ENCODE measurements around the gene LDLRAD4.

Gene LDLRAD4

DNA sequence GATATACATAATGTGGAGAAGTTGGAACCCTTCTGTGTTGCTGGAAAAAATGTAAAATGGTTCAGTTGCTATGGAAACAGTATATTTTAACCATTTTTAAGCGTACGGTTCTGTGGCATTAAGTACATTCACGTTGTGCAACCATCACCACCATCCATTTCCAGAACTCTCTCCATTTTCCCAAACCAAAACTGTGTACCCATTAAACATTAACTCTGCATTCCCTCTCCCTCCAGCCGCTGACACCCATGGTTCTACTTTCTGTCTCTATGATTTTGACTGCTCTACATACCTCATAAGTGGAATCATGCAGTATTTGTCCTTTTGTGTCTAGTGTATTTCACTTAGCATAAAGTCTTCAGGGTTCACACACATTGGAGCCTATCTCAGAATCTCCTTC lies 67.3 kb downstream of the LDLRAD4 start:
- Histone ChIP-seq H3K4me3 (ENCODE audit: control insufficient read depth in 1 of 7, extremely low read depth in 1 of 7, insufficient read depth in 4 of 7, low read depth in 2 of 7, low read length in 6 of 7) (no peak overlapping the region), H3K36me3 (ENCODE audit: control insufficient read depth in 4 of 4, insufficient read depth in 4 of 4, low read length in 3 of 4) (peaks cover 0 to 6% (median 6%) of the 10 kb centered on the region in 4 experiments), H3K27ac (ENCODE audit: insufficient read depth in 1 of 2, low read depth in 1 of 2, low read length in 2 of 2, poor library complexity in 1 of 2, severe bottlenecking in 2 of 2) (no peak overlapping the region), H3K4me1 (ENCODE audit: control extremely low read depth in 1 of 4, control insufficient read depth in 4 of 4, insufficient read depth in 4 of 4, low read length in 3 of 4) (no peaks in the 10 kb centered on the region), H3K27me3 (replicated peaks in 2 of 5; ENCODE audit: control insufficient read depth in 4 of 5, insufficient read depth in 5 of 5, low read length in 4 of 5) (no peaks in the 10 kb centered on the region), H3K9me3 (ENCODE audit: control extremely low read depth in 1 of 5, control insufficient read depth in 4 of 5, insufficient read depth in 2 of 5, low read depth in 1 of 5, low read length in 4 of 5) (peaks cover 0 to 3% (median 0%) of the 10 kb centered on the region in 5 experiments)
- ChIA-PET CTCF (interaction anchor here (0.8 kb wide), 1 partner anchor 12 kb away, joined by 3 read pairs; no protein-coding TSS in a partner anchor), POLR2A (no interaction called here)
- DNase-seq, result no peak
- WGBS (ENCODE audit: insufficient coverage), result 85% methylated on average over 4 of the region's 4 CpGs

DNA sequence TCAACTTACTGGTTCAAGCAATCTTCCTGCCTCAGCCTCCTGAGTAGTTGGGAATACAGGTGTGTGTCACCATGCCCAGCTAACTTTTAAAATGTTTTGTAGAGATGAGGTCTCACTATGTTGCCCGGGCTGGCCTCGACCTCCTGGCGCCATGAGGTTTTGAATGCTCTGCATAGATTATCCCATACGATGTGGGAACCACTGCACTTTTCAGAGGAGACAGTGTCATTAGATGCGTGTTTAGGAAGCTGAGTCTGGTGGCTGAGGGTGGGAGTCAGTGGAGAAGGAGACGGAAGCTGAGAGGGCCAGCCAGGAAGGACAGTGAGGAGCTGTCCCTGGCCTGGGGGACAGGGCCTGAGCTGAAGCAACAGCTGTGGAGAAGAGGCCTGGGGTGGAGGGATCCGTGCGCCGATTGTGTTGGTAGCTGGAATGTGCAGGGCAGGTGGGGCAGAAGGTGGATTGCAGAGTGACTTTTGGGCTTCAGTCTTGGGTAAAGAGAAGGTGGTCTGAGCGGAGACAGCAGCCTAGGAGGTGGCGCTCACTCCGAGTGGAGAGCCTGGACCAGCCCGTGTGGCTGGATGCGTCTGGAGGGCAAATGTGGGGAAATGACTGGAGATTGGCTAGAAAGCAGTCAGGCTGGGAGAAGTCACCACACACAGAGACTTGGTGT lies 68.0 kb downstream of the LDLRAD4 start:
- H3K4me3 ChIP-seq (ENCODE audit: control insufficient read depth in 1 of 7, extremely low read depth in 1 of 7, insufficient read depth in 4 of 7, low read depth in 2 of 7, low read length in 6 of 7), result no peak overlapping the region
- DNase-seq, result no peak
- peaks cover 0 to 3% (median 0%) of the 10 kb centered on the region in 5 experiments for H3K9me3 ChIP-seq (ENCODE audit: control extremely low read depth in 1 of 5, control insufficient read depth in 4 of 5, insufficient read depth in 2 of 5, low read depth in 1 of 5, low read length in 4 of 5)
- ChIA-PET CTCF (interaction anchor here (0.8 kb wide), 2 partner anchors 12 to 79 kb away, joined by 3 to 4 read pairs; no protein-coding TSS in a partner anchor), POLR2A (no interaction called here)
- no peak overlapping the region for H3K27ac ChIP-seq (ENCODE audit: insufficient read depth in 1 of 2, low read depth in 1 of 2, low read length in 2 of 2, poor library complexity in 1 of 2, severe bottlenecking in 2 of 2)
- 100% methylated on average over 8 of the region's 14 CpGs for WGBS (ENCODE audit: insufficient coverage)
- H3K36me3 ChIP-seq (ENCODE audit: control insufficient read depth in 4 of 4, insufficient read depth in 4 of 4, low read length in 3 of 4), result peaks cover 0 to 6% (median 2%) of the 10 kb centered on the region in 4 experiments
- H3K27me3 ChIP-seq (replicated peaks in 2 of 5; ENCODE audit: control insufficient read depth in 4 of 5, insufficient read depth in 5 of 5, low read length in 4 of 5), result no peaks in the 10 kb centered on the region
- no peaks in the 10 kb centered on the region for H3K4me1 ChIP-seq (ENCODE audit: control extremely low read depth in 1 of 4, control insufficient read depth in 4 of 4, insufficient read depth in 4 of 4, low read length in 3 of 4)

DNA sequence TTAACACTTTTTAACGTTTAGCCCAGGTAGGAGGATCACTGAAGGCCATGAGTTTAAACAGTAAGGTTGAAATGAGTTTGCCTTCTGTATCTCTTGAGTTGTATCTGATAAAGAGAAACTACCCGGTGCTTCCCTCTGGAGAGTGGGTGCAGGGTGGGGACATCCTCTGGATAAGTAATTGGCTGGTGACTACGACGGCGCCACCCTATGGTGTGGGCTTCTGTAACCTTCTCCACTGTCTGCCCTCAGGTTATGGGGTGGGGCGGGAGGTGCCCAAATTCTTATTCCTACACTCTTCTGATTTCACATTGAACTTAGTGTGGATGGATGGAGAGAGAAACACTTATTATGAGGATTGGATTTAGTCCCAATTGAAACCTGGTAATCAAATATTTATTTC lies 68.8 kb downstream of the LDLRAD4 start:
- no peak overlapping the region for H3K4me3 ChIP-seq (ENCODE audit: control insufficient read depth in 1 of 7, extremely low read depth in 1 of 7, insufficient read depth in 4 of 7, low read depth in 2 of 7, low read length in 6 of 7)
- 76% methylated on average over 2 of the region's 6 CpGs for WGBS (ENCODE audit: insufficient coverage)
- CTCF ChIA-PET, result interaction anchor here (2.0 kb wide), 1 partner anchor 31 kb away, joined by 4 read pairs; no protein-coding TSS in a partner anchor
- no peak for DNase-seq
- H3K9me3 ChIP-seq (ENCODE audit: control extremely low read depth in 1 of 5, control insufficient read depth in 4 of 5, insufficient read depth in 2 of 5, low read depth in 1 of 5, low read length in 4 of 5), result peaks cover 0 to 3% (median 0%) of the 10 kb centered on the region in 5 experiments
- no peaks in the 10 kb centered on the region for H3K27me3 ChIP-seq (replicated peaks in 2 of 5; ENCODE audit: control insufficient read depth in 4 of 5, insufficient read depth in 5 of 5, low read length in 4 of 5)
- no peaks in the 10 kb centered on the region for H3K4me1 ChIP-seq (ENCODE audit: control extremely low read depth in 1 of 4, control insufficient read depth in 4 of 4, insufficient read depth in 4 of 4, low read length in 3 of 4)
- POLR2A ChIA-PET, result no interaction called here
- peaks cover 0 to 4% (median 1%) of the 10 kb centered on the region in 4 experiments for H3K36me3 ChIP-seq (ENCODE audit: control insufficient read depth in 4 of 4, insufficient read depth in 4 of 4, low read length in 3 of 4)
- no peak overlapping the region for H3K27ac ChIP-seq (ENCODE audit: insufficient read depth in 1 of 2, low read depth in 1 of 2, low read length in 2 of 2, poor library complexity in 1 of 2, severe bottlenecking in 2 of 2)

DNA sequence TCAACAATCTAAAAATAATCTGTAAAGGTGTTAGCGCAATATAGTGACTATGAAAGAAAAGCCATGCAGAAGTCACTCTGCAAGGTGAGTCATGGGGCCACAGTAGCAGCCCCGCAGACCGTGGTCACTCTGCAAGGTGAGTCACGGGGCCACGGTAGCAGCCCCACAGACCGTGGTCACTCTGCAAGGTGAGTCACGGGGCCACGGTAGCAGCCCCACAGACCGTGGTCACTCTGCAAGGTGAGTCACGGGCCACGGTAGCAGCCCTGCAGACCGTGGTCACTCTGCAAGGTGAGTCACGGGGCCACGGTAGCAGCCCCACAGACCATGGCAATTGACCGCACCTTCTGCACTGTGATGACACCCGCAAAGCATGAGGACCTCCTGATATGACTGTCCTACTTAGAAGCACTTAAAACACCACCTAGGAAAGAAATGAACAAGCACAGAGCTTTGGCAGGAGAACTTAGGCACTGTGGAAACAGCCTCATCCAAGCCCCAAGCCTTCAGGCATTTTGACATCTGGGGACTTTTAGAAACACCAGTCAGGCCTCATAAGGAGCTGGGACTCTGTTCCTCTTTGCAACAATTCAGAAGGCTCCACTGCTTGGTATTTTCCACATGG lies 70.1 kb downstream of the LDLRAD4 start:
- Histone ChIP-seq H3K4me1 (ENCODE audit: control extremely low read depth in 1 of 4, control insufficient read depth in 4 of 4, insufficient read depth in 4 of 4, low read length in 3 of 4) (no peaks in the 10 kb centered on the region), H3K27ac (ENCODE audit: insufficient read depth in 1 of 2, low read depth in 1 of 2, low read length in 2 of 2, poor library complexity in 1 of 2, severe bottlenecking in 2 of 2) (no peak overlapping the region), H3K4me3 (ENCODE audit: control insufficient read depth in 1 of 7, extremely low read depth in 1 of 7, insufficient read depth in 4 of 7, low read depth in 2 of 7, low read length in 6 of 7) (no peak overlapping the region), H3K27me3 (replicated peaks in 2 of 5; ENCODE audit: control insufficient read depth in 4 of 5, insufficient read depth in 5 of 5, low read length in 4 of 5) (no peaks in the 10 kb centered on the region), H3K36me3 (ENCODE audit: control insufficient read depth in 4 of 4, insufficient read depth in 4 of 4, low read length in 3 of 4) (peaks cover 0 to 3% (median 1%) of the 10 kb centered on the region in 4 experiments), H3K9me3 (ENCODE audit: control extremely low read depth in 1 of 5, control insufficient read depth in 4 of 5, insufficient read depth in 2 of 5, low read depth in 1 of 5, low read length in 4 of 5) (no peaks in the 10 kb centered on the region)
- CTCF ChIA-PET, result interaction anchor here (1.1 to 2.0 kb wide), 2 partner anchors 11 to 29 kb away, joined by 4 read pairs; no protein-coding TSS in a partner anchor
- DNase-seq, result no peak
- POLR2A ChIA-PET, result no interaction called here
- 87% methylated on average over 9 of the region's 16 CpGs for WGBS (ENCODE audit: insufficient coverage)

DNA sequence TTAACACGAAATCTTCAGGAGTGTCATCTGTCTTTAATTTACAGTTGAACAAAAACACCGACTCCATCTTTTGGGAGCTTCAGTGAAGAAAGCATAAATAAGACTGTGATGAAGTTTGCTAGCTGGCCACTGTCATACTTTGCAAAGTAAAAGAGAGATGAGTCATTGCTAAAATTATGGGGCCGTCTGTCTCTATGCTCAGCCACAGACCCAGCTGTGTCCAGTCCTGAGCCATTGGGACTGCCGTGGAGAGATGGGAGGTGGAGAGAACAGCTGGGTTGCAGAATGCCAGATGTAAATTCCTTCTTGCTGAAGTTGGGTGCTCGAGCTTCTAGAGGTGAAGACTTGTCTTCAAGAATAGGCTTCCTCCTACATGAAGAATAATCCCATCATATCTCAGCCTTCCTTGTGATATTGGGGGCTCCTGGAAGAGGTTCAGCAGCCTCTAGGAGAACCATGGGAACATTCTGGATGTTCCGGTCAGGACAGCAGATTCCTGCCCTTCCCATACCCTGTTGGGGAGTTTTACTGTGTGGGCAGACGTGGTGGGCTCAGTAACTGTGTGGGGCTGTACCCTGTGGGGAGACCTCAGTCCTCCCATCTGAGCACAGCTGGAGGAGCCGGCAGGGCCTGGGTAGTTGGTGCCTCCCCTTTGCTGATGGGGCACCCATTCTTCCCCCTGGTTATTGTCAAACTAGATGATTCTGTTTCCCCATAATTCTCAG lies 71.1 kb downstream of the LDLRAD4 start:
- Histone ChIP-seq H3K4me3 (ENCODE audit: control insufficient read depth in 1 of 7, extremely low read depth in 1 of 7, insufficient read depth in 4 of 7, low read depth in 2 of 7, low read length in 6 of 7) (no peak overlapping the region), H3K4me1 (ENCODE audit: control extremely low read depth in 1 of 4, control insufficient read depth in 4 of 4, insufficient read depth in 4 of 4, low read length in 3 of 4) (no peaks in the 10 kb centered on the region), H3K27ac (ENCODE audit: insufficient read depth in 1 of 2, low read depth in 1 of 2, low read length in 2 of 2, poor library complexity in 1 of 2, severe bottlenecking in 2 of 2) (no peak overlapping the region), H3K9me3 (ENCODE audit: control extremely low read depth in 1 of 5, control insufficient read depth in 4 of 5, insufficient read depth in 2 of 5, low read depth in 1 of 5, low read length in 4 of 5) (no peaks in the 10 kb centered on the region), H3K36me3 (ENCODE audit: control insufficient read depth in 4 of 4, insufficient read depth in 4 of 4, low read length in 3 of 4) (peaks cover 0 to 3% (median 1%) of the 10 kb centered on the region in 4 experiments), H3K27me3 (replicated peaks in 2 of 5; ENCODE audit: control insufficient read depth in 4 of 5, insufficient read depth in 5 of 5, low read length in 4 of 5) (no peaks in the 10 kb centered on the region)
- ChIA-PET CTCF (interaction anchor here (1.1 to 2.0 kb wide), 2 partner anchors 12 to 28 kb away, joined by 4 read pairs; no protein-coding TSS in a partner anchor), POLR2A (no interaction called here)
- WGBS (ENCODE audit: insufficient coverage), result 96% methylated on average over 6 of the region's 8 CpGs
- DNase-seq, result no peak

DNA sequence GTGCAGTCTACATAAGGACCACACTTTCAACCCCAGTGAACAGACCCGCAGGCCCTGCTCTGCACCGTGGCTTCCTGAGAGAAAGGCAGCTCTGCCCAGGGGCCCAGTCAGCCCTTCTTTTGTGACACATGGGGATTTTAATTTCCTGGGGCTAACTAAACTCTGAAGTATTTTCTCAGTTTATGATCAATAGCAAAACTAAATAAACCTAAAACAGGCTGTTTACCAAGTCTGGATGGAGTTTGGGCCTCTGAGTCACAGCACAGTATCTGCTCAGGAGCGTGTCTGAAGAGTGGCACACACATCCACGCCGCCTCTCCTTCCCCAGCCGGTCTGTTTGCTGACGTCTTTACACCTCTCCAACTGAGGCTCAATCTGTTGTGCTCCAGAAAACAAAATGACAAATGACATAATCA lies 72.3 kb downstream of the LDLRAD4 start:
- ChIA-PET CTCF (interaction anchor here (0.9 kb wide), 1 partner anchor 220 kb away, joined by 3 read pairs; no protein-coding TSS in a partner anchor), POLR2A (no interaction called here)
- no peaks in the 10 kb centered on the region for H3K4me1 ChIP-seq (ENCODE audit: control extremely low read depth in 1 of 4, control insufficient read depth in 4 of 4, insufficient read depth in 4 of 4, low read length in 3 of 4)
- no peak overlapping the region for H3K27ac ChIP-seq (ENCODE audit: insufficient read depth in 1 of 2, low read depth in 1 of 2, low read length in 2 of 2, poor library complexity in 1 of 2, severe bottlenecking in 2 of 2)
- no peak for DNase-seq
- no peak overlapping the region for H3K4me3 ChIP-seq (ENCODE audit: control insufficient read depth in 1 of 7, extremely low read depth in 1 of 7, insufficient read depth in 4 of 7, low read depth in 2 of 7, low read length in 6 of 7)
- H3K27me3 ChIP-seq (replicated peaks in 2 of 5; ENCODE audit: control insufficient read depth in 4 of 5, insufficient read depth in 5 of 5, low read length in 4 of 5), result no peaks in the 10 kb centered on the region
- H3K36me3 ChIP-seq (ENCODE audit: control insufficient read depth in 4 of 4, insufficient read depth in 4 of 4, low read length in 3 of 4), result peaks cover 0 to 3% (median 1%) of the 10 kb centered on the region in 4 experiments
- 91% methylated on average over 4 of the region's 7 CpGs for WGBS (ENCODE audit: insufficient coverage)
- no peaks in the 10 kb centered on the region for H3K9me3 ChIP-seq (ENCODE audit: control extremely low read depth in 1 of 5, control insufficient read depth in 4 of 5, insufficient read depth in 2 of 5, low read depth in 1 of 5, low read length in 4 of 5)
